Bronchial epithelial cell (primary cell): ENCODE measurements around the gene DTNBP1. TPM values are rescaled to one million over a fixed set of nuclear protein-coding genes. Genes with fewer than 3 reads are reported as not detected.

Experiments
- DNase-seq: peaks from one replicate; pipeline ENCODE4 v3.0.0-alpha.2; 2010; ENCODE audit warnings: low read depth
- FAIRE-seq: peaks from 2 replicates; lab custom pipeline; 2011; peaks lifted over from hg19 to GRCh38; lab: Jason Lieb, UNC
- H3K27me3 ChIP-seq: 2 replicates; pipeline ENCODE4 v1.5.1; 2011; ENCODE audit warnings: low read length; ENCODE audit not compliant: control insufficient read depth, insufficient read depth
- H3K36me3 ChIP-seq: 2 replicates; pipeline ENCODE4 v1.5.1; 2011; ENCODE audit warnings: low read length; ENCODE audit not compliant: control insufficient read depth, insufficient read depth
- H3K4me3 ChIP-seq: 2 replicates; pipeline ENCODE4 v1.5.1; 2011; ENCODE audit warnings: mild to moderate bottlenecking, low read depth, low read length, control low read depth
- CTCF ChIP-seq: IDR thresholded peaks from 2 replicates; pipeline ENCODE4 v1.5.1; 2011; ENCODE audit warnings: mild to moderate bottlenecking, moderate library complexity, low read length, control low read depth, inconsistent platforms; ENCODE audit not compliant: insufficient read depth, severe bottlenecking
- total RNA-seq: library from RNA; depleted of rRNA; stranded (reverse); fragments of >200 nt; gene quantifications from 2 replicates; pipeline ENCODE4 v1.2.1, GENCODE V29; 2014

The DTNBP1 gene
- total RNA-seq, 1 donor from 2014 or later = 6.3 TPM

GRCh38 chr6:15526212-15526701 lies 136.6 kb downstream of the DTNBP1 start:
- Histone ChIP-seq H3K36me3 (peaks cover 3% of the 10 kb centered on the region), H3K27me3 (no peaks in the 10 kb centered on the region), H3K4me3 (no peak overlapping the region)
- no peak for TF ChIP-seq CTCF
- DNase-seq = no peak
- no peak for FAIRE-seq

- no peak for DNase-seq
- FAIRE-seq = no peak
- no peak for TF ChIP-seq CTCF
- Histone ChIP-seq H3K27me3 (no peaks in the 10 kb centered on the region), H3K4me3 (no peak overlapping the region), H3K36me3 (peaks cover 7% of the 10 kb centered on the region)
Measured at GRCh38 chr6:15524861-15525401, 137.9 kb downstream of the DTNBP1 start.

GRCh38 chr6:15523679-15524630 lies 138.9 kb downstream of the DTNBP1 start:
- Histone ChIP-seq H3K27me3 (no peaks in the 10 kb centered on the region), H3K36me3 (peaks cover 8% of the 10 kb centered on the region), H3K4me3 (no peak overlapping the region)
- DNase-seq = no peak
- no peak for TF ChIP-seq CTCF
- no peak for FAIRE-seq

GRCh38 chr6:15522856-15523529 lies 139.8 kb downstream of the DTNBP1 start:
- H3K36me3 ChIP-seq = peaks cover 11% of the 10 kb centered on the region
- H3K27me3 ChIP-seq = no peaks in the 10 kb centered on the region
- TF ChIP-seq CTCF = no peak
- FAIRE-seq = no peak
- no peak for DNase-seq
- H3K4me3 ChIP-seq = no peak overlapping the region

- H3K36me3 ChIP-seq = peaks cover 14% of the 10 kb centered on the region
- DNase-seq = no peak
- no peak overlapping the region for H3K4me3 ChIP-seq
- no peaks in the 10 kb centered on the region for H3K27me3 ChIP-seq
- no peak for TF ChIP-seq CTCF
- FAIRE-seq = no peak
Measured at GRCh38 chr6:15522427-15522826, 140.4 kb downstream of the DTNBP1 start.
